GM10266 (cell line): ENCODE measurements around the gene DDX24.

Experiments used
- DNase-seq: peaks from one replicate; pipeline ENCODE4 v3.0.0; 2012; ENCODE audit errors: extremely low spot score
- CTCF ChIP-seq: IDR thresholded peaks from 2 replicates; pipeline ENCODE4 v1.5.1; 2012; ENCODE audit warnings: mild to moderate bottlenecking, low read depth; ENCODE audit not compliant: control insufficient read depth, insufficient read depth; ENCODE audit errors: missing control alignments

The DDX24 gene

GRCh38 chr14:94098326-94098992 lies 17.5 kb upstream of the DDX24 start:
- no peak for TF ChIP-seq CTCF

GRCh38 chr14:94097091-94097490 lies 16.1 kb upstream of the DDX24 start:
- no peak for DNase-seq
- no peak for TF ChIP-seq CTCF

More at GRCh38 chr14:94098326-94098992, 17.5 kb upstream of the DDX24 start:
- no peak for DNase-seq

- DNase-seq, result no peak
- TF ChIP-seq CTCF, result no peak
These were observed 12.4 kb upstream of the DDX24 start for GRCh38 chr14:94093418-94093817.

GRCh38 chr14:94089479-94089878 lies 8.5 kb upstream of the DDX24 start:
- no peak for DNase-seq
- no peak for TF ChIP-seq CTCF

GRCh38 chr14:94088516-94088915 lies 7.5 kb upstream of the DDX24 start:
- TF ChIP-seq CTCF, result no peak
- DNase-seq, result no peak

GRCh38 chr14:94087891-94088290 lies 6.9 kb upstream of the DDX24 start:
- TF ChIP-seq CTCF, result no peak
- no peak for DNase-seq

GRCh38 chr14:94081386-94081820 lies 401 bp upstream of the DDX24 start:
- no peak for DNase-seq
- no peak for TF ChIP-seq CTCF
